Measurements from ENCODE around the gene ALDH9A1. TPM values are rescaled to one million over a fixed set of nuclear protein-coding genes. Genes with fewer than 3 reads are reported as not detected.
"Not testable (repeated sequence)": the region's sequence is repeated elsewhere in the genome, so short reads cannot be mapped to it uniquely, and the experiment has no call there.

Gene ALDH9A1
- total RNA-seq, 6 experiments from 2014 or later: 63.2 to 69.9 (median 66.6) TPM

DNA sequence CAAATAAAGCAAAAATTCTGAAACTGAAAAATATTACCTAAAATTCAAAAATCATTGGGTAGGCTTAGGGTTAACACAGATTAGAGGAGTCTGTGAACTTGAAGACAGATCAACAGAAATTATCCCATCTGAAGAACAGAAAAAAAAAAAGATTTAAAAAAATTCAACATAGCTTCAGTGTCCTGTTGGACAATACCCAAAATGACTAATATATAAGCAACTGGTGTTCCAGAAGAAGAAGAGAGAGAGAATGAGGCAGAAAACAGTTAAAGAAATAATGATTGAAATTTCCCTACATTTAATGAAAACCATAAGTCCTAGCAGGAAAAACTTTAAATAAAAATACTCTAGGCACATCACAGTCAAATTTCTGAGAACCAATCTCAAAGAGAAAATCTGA, 38.8 kb upstream of the ALDH9A1 start:
- no peak for DNase-seq
- TF ChIP-seq CTCF (IDR thresholded peaks at IDR 0.05): no peak
- H3K9me3 Mint-ChIP-seq: no peaks in the 10 kb centered on the region
- H3K4me3 Mint-ChIP-seq: no peak overlapping the region
- peaks cover 15% of the 10 kb centered on the region; the same call in 1 of the 2 replicates for H3K36me3 Mint-ChIP-seq (ENCODE audit: low read depth)
- H3K4me1 Mint-ChIP-seq (ENCODE audit: low read depth): peaks cover 13% of the 10 kb centered on the region
- H3K27me3 Mint-ChIP-seq (ENCODE audit: insufficient read depth): no peaks in the 10 kb centered on the region
- H3K27ac Mint-ChIP-seq: no peak overlapping the region; the same call in 1 of the 2 replicates

- H3K36me3 Mint-ChIP-seq (ENCODE audit: low read depth): peaks cover 5% of the 10 kb centered on the region; the same call in 1 of the 2 replicates
- H3K9me3 Mint-ChIP-seq: no peaks in the 10 kb centered on the region
Observed at GRCh38 chr1:165734906-165735305, 36.5 kb upstream of the ALDH9A1 start.

GRCh38 chr1:165726841-165727240, 28.5 kb upstream of the ALDH9A1 start:
- no peaks in the 10 kb centered on the region for H3K4me1 Mint-ChIP-seq (ENCODE audit: low read depth)
- DNase-seq: no peak
- H3K27me3 Mint-ChIP-seq (ENCODE audit: insufficient read depth): no peaks in the 10 kb centered on the region; the same call in 1 of the 2 replicates
- no peaks in the 10 kb centered on the region for H3K9me3 Mint-ChIP-seq
- no peak for TF ChIP-seq CTCF (IDR thresholded peaks at IDR 0.05)
- peaks cover 25% of the 10 kb centered on the region for H3K36me3 Mint-ChIP-seq (ENCODE audit: low read depth)
- H3K27ac Mint-ChIP-seq: no peak overlapping the region
- no peak overlapping the region for H3K4me3 Mint-ChIP-seq

More at GRCh38 chr1:165734906-165735305, 36.5 kb upstream of the ALDH9A1 start:
- Mint-ChIP-seq H3K27ac (0 out of 2 replicates have a peak overlapping the region, but pooled peaks have one; percentile 5), H3K4me1 (ENCODE audit: low read depth) (peaks cover 13% of the 10 kb centered on the region), H3K27me3 (ENCODE audit: insufficient read depth) (no peaks in the 10 kb centered on the region), H3K4me3 (no peak overlapping the region)
- TF ChIP-seq CTCF (IDR thresholded peaks at IDR 0.05): no peak
- no peak for DNase-seq

GRCh38 chr1:165726169-165726568, 27.8 kb upstream of the ALDH9A1 start:
- Mint-ChIP-seq H3K4me1 (ENCODE audit: low read depth) (no peaks in the 10 kb centered on the region), H3K4me3 (no peak overlapping the region), H3K36me3 (ENCODE audit: low read depth) (peaks cover 25% of the 10 kb centered on the region), H3K27me3 (ENCODE audit: insufficient read depth) (no peaks in the 10 kb centered on the region; the same call in 1 of the 2 replicates), H3K9me3 (no peaks in the 10 kb centered on the region), H3K27ac (no peak overlapping the region)
- no peak for TF ChIP-seq CTCF (IDR thresholded peaks at IDR 0.05)
- DNase-seq: no peak

DNA sequence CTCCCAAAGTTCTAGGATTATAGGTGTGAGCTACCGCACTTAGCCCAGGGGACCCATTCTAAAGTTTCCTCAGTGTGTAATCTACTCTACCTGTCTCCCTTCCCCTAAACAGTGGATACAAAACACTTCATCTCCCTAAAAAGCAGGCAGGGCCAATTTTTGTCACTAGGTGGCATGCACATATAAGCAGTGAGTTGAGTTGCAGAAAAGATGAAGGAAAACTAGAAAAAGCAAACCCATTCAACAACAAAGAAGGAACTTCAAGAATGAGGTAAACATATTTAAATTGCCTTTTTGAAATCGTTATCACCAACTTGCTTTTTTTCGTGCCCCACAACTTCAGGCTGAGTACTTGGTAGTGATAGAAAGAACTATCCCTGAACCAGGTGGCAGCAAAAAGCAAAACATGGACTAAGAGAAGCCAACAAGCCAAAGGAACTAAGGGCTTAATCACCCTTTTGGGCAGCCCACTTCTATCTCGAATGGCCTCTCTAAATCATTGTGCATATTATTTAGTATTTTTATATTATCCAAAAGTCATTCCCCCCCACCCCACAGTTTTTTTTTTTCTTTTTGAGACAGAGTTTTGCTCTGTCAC, 19.7 kb upstream of the ALDH9A1 start:
- TF ChIP-seq CTCF (IDR thresholded peaks at IDR 0.05): peak; percentile 82
- peaks cover 6% of the 10 kb centered on the region; the same call in 1 of the 2 replicates for H3K4me1 Mint-ChIP-seq (ENCODE audit: low read depth)
- H3K27me3 Mint-ChIP-seq (ENCODE audit: insufficient read depth): no peaks in the 10 kb centered on the region
- H3K4me3 Mint-ChIP-seq: no peak overlapping the region
- no peak overlapping the region; the same call in 1 of the 2 replicates for H3K27ac Mint-ChIP-seq
- H3K36me3 Mint-ChIP-seq (ENCODE audit: low read depth): no peaks in the 10 kb centered on the region
- peaks cover 3% of the 10 kb centered on the region; the same call in 1 of the 2 replicates for H3K9me3 Mint-ChIP-seq
- DNase-seq: peak; percentile 66

GRCh38 chr1:165716265-165717051, 18.1 kb upstream of the ALDH9A1 start:
- not testable (repeated sequence) for H3K27ac Mint-ChIP-seq; H3K4me3 Mint-ChIP-seq; H3K4me1 Mint-ChIP-seq (ENCODE audit: low read depth); H3K36me3 Mint-ChIP-seq (ENCODE audit: low read depth); H3K9me3 Mint-ChIP-seq; H3K27me3 Mint-ChIP-seq (ENCODE audit: insufficient read depth); DNase-seq

All from HFFc6 (cell line).